RKO (cell line): ENCODE measurements around the gene LNX1.

ENCODE experiments used
- DNase-seq: peaks from one replicate; pipeline ENCODE4 v3.0.0-alpha.2; 2016; ENCODE audit warnings: low spot score

The LNX1 gene

DNA sequence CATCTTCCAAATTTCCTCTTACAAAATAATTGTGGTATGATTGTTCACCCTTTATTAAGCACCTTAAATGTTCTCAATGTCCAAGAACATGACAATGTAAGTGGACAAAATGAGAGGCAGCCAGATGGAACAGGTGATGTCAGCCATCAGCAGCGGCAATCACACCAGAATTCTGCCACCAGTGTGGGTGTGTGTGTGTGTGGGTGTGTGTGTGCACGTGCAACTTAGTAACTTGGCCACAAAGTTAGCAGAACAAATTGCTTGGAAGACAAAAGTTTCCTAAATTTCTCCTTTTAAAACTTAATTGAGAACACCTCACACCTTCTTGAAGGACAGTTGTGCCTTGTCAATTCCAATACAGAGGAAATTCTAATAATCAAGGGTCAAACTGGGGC is 18.7 kb downstream of the LNX1 start:
- no peak for DNase-seq

DNA sequence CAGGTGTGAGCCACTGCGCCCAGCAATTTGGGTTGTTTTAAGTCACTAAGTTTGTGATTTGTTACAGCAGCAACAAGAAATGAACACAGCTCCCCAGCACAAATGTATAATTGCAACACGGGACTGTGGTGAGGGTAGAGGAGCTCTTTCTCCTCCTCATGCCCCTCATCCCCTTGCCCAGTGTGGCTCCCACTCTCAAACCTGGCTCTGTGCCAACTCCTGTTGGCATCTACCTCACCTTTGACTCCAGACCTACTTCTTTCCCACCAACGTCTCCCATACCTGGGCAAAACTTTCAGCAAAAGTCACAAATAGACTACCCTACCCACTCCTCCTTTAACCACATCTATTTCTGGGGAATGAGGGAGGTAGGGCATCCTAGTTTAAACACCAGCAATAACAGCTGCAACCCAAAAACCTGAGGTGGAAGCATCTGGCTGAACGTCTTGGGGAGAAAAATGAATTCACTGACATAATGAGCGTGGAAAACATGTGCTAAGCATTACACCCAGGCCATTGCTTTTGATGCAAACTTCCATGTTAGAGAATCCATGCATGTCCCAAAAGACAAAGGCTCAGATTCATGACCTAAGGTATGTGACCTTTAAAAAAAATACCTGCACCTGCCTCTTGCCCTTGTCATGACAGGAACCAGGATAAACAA is 19.2 kb downstream of the LNX1 start:
- DNase-seq: no peak

DNA sequence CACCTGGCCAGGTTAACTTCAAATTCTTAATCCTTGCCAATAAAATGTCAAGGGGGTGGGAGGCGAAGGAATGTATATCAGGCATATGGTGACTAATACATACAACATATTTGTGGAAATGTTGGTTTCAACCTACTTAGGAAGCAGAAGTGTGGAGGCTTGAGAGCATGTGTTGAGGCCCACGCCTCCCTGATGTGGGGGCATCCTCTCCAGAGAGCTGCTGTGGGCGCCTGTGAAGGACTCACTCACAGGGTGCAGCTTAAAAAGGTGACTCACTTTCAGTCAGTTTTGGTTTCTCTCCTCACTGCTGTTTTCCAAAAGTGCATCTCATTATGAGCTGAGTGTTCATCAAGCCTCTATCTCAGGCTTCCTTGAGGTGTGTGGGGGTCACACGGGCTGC is 27.5 kb downstream of the LNX1 start:
- peak; percentile 7 for DNase-seq

DNA sequence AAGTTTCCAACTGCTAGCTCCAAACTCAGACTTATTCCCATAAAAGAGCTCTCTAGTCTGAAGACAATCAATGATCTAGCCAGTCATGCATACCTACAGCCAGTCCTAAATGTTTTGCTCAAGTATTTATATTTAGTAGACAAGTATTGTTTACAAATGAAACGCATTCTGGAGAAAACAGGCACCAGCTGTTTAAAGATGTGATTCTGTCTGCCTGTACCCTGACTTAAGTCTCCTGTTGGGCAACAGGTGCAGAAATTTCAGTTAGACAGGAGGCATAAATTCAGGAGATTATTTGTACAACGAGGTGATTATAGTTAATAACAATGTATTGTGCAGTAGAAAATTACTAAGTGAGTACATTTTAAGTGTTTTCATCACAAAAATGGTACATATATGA is 28.9 kb downstream of the LNX1 start:
- no peak for DNase-seq

DNA sequence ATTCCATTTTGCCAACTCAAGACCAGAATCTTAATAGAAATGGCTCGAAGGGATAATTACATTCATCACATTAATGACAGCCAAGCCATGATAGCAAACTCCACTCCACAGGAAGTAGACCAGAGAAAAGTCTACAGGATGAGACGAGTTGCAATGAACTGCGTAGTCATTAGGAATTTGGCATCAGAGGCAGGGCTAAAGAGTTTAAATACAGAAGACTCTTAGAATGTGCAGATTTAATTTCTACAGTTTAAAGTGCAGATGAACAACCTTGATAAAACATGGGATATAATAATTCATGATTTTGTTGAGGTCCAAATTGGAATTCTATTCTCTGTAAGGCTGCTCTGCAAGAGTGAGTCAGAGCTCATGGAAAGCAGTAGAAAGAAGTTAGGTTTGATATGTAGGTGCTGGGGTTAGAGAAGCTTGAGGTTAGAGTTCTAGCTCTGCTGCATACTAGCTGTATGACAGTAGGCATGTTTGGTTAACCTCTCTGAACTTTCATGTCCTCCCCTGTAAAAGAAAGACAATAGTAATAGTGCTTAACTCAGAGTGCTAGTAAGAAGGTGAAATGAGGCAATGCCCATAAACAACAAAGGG is 32.2 kb downstream of the LNX1 start:
- no peak for DNase-seq

DNA sequence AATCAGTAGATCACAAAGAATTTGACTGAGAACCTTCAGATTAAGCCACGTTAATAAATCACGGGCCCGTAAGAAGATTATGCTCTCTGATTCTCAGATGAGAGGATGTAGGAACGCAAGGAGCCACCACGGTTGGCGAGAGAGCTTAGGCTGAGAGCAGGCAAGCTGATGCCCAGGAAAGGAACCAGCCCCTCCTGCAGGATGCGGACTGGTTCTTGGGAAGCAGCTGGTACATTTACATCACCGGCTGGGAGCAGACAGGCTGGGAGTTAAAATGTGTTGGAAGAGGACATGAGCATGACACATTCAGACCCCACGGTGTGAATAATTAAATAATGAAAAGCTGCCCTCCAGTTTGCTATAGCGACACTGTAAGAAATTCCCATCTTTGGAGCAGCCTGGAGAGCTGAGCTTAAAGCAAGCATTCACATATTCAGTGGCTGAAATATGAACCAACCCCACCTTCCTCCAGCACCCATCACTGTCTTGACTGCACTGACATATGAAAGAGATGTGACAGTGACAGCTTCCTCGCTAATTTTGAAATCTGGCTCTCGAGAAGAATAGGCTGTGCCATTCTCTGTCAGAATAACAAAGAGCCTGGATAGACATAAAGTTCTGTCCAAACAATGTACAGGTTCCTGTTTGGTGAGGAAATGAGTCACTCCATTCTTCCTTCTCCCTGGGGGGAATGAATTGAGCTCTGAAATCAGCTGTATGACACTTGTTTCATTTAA is 33.1 kb downstream of the LNX1 start:
- no peak for DNase-seq

DNA sequence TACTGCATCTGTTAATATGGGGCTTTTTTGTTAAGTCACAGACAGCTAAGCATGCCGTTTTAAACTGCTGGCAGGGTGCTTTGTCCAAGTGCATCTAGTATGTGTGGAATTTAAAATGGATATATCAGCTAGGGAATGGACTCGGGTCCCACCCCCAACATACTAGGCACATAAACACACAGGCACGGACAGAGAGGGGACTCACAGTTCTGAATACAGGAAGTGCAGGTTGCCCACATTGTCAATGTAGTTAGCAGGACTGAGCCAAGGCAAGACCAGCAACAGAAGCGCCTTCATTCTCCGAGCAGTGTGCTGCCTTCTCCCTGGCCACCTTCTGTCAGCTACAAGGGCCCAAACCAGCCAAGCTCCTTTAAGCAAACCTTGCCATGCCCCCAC is 33.6 kb downstream of the LNX1 start:
- DNase-seq: no peak

DNA sequence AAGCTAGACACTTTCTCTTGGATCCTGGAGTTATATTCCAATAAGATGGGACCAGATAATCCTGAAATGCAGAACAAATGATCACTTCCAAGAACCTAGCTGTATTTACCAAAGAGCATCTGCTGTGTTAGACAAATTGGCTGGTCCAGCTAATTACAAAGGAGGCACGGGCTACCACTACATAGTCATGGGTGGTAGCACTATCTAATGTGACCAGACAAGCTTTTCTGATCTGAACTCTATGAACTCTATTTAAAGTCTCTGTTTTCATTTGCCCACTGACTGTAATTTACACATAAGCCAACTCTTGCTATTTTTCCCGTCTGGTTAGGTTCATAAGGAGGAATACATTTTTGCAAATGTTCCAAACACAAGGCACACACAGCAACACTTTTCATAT is 34.6 kb downstream of the LNX1 start:
- no peak for DNase-seq

DNA sequence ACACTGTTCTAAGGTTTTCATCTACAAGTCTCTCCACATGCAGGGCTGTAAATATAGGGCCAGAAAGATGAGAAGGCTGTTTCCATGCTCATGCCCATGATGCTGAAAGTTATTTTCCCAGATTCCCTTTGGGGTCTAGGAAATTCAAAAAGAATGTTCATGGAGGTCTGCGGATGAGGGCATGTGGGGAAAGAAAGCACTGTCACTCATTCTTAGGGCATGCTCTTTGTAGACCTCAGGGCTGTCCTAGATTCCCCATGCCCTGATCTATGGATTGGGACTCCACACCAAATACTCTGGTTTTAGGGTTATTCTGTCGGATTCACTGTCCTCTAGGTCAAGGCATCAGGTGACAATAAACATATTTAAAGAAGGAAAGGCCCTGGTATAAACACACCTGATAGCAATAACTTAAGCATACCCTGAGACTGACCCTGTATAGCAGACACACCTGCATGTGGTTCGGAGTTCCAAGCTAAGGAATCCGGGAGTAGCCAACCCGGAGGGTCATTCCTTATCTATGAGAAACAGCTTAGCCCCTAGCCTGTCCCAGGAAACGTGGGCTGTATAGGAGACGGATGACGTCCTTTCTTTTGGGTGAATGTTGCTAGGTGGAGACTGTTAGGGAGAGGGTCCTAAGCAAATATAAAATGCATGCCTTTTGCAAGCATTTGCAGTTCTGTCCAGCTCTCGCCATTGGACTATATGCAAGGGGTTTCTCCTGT is 37.6 kb downstream of the LNX1 start:
- DNase-seq: no peak

DNA sequence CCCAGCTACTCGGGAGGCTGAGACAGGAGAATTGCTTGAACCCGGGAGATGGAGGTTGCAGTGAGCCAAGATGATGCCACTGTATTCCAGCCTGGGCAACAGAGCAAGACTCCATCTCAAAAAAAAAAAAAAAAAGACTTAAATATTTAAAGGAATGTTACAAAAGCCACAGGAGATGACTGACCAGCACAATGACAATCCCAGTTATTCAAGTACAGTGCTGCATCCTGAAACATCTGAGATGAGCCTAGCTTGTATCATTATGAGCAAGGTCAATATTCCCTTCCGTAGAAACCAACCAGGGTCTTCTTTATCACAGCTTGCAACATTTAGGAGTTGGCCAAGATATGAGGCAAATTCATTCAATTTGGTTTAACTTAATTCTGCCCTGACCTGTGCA is 38.6 kb downstream of the LNX1 start:
- DNase-seq: no peak

DNA sequence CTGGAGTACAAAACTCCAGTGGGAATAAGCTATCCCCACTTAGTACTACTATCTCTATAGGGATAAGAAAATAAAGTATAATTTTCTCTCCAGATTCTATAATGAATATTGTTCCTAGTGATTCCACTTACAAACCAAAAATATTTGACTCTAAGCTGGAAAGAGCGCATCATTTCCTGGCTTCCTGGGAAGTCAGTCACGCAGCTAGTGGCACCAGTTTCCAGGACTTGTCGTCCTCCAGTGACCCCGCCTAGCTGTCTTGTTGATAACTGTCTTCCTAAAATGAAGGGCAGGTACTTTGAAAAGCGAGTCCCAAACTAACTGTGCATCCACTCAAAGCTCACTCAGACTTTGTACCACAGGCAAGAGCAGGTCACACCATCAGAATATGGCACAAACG is 39.3 kb downstream of the LNX1 start:
- no peak for DNase-seq

DNA sequence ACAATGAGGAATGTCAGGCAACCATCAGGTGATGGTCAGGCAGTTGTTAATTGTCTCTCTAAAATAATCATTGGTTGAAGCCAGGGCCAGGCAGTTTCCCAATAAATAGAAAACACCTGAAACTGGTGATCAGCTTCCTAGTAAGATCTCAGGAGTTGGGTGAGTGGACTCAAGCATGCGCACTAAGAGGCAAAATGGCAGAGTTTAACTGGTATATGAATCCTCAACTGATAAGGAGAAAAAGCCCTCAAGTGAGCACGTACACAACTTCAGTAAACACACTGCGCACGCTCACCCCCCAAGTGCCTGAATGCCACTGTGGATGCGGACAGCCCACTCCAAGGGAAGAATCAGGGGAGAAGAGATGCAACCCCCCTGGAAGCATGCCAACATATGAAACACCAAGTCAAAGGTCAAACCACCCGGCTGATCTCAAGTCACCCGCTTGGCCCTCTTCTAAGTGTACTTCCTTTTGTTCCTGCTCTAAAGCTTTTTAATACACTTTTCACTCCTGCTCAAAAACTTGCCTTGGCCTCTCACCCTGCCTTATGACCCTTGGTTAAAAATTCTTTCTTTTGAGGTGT is 39.9 kb downstream of the LNX1 start:
- no peak for DNase-seq

DNA sequence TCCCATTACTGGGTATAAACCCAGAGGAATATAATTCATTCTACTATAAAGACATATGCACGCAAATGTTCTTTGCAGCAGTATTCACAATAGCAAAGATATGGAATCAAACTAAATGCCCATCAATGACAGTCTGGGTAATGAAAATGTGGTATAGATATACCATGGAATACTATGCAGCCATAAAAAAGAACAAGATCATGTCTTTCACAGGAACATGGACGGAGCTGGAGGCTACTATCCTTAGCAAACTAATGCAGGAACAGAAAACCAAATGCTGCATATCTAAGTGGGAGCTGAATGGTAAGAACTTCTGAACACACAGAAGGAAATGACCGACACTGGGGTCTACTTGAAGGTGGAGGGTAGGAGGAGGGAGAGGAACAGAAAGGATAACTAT is 42.6 kb downstream of the LNX1 start:
- DNase-seq: no peak

DNA sequence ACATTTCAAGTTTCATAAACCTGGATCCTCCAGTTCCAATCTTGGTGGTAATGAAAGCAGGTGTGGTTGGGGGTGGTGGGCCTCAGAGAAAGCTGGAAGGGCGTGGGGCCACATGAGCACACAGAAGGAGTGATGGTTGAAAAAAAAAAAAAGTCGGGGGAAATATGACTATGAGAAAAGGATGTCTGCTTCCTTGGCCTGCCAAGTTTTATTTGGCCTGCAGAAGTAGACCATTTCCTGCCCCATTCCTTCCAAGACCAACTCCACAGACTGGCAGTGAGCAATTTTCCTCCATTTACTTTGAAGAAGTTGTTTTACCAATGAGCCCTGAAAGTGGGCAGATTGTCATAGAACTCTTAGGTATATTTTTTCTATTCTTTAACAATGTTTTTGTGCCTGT is 43.3 kb downstream of the LNX1 start:
- no peak for DNase-seq

DNA sequence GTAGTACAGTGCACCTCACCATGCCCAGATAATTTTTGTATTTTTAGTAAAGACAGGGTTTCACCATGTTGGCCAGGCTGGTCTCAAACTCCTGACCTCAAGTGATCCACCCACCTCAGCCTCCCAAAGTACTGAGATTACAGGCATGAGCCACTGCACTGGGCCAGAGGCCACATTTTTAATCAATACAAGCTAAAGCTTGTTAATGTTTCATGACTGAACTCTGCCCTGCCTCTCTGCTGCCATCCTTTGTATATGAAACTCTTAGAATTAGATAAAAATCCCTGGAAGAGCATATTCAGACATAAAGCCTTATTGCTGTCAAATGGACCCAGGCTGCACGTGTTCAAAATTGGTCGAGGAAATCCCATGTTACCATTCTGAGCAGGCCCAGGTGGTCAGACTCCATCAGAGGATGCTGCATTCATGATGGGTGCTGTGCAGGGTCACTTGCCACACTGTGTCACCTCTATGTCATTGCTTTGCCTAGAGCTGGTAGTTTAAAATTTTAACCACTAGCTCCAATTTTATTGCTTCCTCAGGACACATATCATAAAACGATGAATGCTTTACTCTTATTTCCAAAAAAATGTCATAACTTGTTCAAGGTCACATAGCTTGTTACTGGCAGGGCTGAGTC is 45.2 kb downstream of the LNX1 start:
- DNase-seq: no peak

DNA sequence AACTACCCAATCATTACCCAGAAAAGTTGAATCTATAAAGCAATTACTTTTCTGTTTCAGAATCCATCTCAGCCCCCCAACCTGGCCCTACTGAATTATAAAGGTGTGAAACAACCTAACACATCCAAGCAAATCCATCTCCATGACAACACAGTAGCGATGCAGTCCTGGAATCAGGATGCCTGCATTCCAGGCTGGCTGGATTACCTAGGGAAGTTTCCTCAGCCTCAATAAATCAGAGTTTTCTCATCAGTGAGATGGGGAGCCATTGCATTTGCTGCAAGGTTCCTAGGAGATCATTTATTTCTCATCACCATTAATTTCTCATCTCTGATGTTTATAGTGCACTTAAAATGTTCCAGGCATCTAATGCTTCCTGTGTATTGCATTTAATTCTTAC is 46.0 kb downstream of the LNX1 start:
- no peak for DNase-seq

DNA sequence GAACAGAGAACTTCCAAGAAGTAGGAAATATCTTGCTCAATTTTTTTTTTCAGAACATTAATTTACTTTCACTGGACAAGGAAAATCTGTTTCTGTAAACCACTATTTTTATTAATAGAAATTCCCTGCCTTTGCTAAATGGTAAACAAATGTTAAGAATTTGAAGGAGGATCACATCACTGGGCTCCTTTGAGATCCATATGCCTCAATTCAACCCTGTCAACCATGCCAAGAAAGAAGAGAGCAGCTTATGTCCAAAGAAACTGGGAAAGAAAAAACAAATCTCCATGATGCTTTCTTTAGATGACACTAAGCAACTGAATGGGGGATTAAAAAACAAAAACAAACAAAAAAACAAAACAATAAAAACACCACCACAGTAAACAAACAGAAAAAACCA is 47.7 kb downstream of the LNX1 start:
- no peak for DNase-seq

DNA sequence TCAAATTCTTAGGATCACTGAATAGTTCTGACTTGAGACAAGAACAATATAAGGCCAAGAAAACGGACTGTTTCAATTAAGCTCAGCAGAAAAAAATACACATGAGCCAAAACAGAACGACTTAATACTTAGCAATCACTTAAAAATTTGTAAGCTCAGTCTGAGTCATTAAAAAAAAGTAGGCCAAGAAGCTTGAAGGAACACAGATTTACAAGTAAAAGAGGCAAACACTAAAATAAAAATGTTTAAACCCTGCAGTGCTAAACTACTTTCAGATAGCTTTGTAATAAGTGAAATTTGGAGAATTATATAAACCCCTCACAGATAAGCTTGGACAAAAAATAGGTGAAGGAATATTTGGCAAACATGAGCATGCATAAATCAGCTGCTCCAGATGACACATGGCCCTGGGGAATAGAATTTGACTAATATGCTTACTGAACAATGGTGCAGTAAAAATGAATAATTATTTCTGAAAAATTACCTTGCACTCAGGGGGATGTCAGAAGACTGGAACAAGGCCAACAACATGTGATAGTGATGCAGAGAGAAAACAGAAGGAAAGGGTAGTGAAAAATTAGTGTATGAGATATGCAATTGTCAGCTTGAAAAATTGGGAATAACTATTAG is 49.6 kb downstream of the LNX1 start:
- DNase-seq: peak; percentile 83

DNA sequence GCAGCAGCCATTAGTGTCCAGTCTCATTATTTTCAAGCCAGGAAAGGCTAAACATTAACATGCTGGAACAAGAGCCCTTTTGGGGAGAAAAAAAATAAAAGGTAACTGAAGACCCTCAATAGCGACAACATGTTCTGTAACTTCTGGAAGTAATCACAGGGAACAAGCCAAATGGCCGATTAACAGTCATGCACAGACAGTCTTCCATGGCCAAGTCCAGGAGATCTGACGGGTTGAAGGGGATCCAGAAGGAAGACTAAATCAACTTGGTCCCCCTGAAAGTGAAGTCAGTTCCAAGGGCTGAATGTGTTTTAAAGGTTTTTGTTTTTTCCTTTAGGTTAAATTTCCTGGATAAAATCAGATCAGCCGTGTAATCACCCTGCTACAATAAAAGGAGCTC is 52.5 kb downstream of the LNX1 start:
- DNase-seq: no peak

DNA sequence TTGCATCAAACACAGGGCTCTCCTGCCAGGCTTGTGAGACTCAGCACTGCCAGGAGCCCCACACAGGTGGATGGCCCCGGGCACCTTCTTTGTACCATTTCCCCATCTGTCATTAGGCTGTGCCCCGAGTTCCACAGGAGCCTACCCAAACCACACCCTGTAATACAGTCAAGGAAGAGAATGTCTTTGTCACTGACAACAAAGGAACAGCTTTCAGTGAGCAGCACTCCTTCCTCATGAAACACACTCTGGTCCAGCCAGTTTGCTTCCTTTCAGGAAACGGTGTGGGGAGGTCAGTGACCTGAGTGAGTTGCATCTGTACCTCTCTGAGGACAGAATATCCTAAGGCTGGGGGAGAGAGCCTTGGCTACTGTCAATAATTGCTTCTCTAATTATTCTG is 53.7 kb downstream of the LNX1 start:
- DNase-seq: no peak

DNA sequence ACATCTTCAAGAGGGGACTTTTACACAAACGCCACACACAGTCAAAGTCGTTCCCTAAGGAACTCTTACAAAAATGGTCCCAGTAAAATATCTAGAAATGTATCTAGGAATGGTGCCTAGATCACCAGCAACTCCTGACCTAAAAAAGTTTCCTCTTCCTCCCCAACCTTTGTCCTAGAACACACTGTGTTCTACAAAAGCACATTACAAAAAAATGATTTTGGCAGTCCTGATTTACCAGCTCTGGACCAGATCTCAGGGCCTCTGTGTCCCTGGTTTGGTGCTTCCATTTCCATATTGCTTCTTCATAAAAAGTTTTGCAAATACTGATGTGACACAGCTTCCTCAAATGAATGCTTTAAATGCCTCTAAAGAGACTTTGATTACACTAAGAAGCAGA is 55.0 kb downstream of the LNX1 start:
- DNase-seq: no peak

DNA sequence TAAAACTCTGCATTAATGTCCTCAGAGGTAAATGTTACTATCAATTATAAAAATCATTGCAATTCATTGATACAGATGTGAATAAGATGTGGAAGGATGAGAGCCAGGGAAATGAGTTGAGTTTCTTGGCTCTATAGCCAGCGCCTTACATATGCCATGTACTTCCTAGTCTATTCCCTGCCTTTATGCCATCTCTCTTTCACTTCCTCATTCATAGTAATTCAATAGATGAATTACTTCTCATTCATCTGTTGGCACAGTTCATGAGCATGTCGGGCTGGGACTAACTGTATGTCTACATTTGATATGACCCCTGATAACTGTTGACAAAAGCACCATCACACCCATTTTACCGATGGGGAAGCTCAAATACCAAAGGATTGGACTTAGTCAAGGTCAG is 55.7 kb downstream of the LNX1 start:
- DNase-seq: no peak
